SK-N-SH (cell line): ENCODE data around the gene JAG1. TPM values are rescaled to one million over a fixed set of nuclear protein-coding genes. Genes with fewer than 3 reads are reported as not detected.

ENCODE experiments used
- CTCF ChIA-PET: fragments of 300-600, 350-600 bp; formaldehyde crosslinking; extraction: SDS; loops from one replicate; lab custom pipeline; 2021; lab: Yijun Ruan, JAX
- POLR2A ChIA-PET: fragments of 350-600 bp; sonication (Branson Sonifier 250); formaldehyde crosslinking; extraction: SDS; loops from one replicate; lab custom pipeline; 2020; ENCODE audit warnings: antibody characterized with exemption, inconsistent platforms; lab: Yijun Ruan, JAX
- DNase-seq: peaks from one replicate; pipeline ENCODE4 v3.0.0; 2012
- H2AFZ ChIP-seq: fragments of 200-600 bp; sonication (generic); 2 replicates; pipeline ENCODE4 v1.8.1; 2016; ENCODE audit warnings: antibody characterized with exemption, mild to moderate bottlenecking, low read depth
- H3F3A ChIP-seq: fragments of 200-600 bp; sonication (generic); replicated peaks from 2 replicates; pipeline ENCODE3; 2016; ENCODE audit warnings: antibody characterized with exemption, mild to moderate bottlenecking; ENCODE audit not compliant: insufficient read depth
- H3K27ac ChIP-seq, 2 experiments: fragments of 200-500 bp in 1 of 2; fragments of 200-600 bp in 1 of 2; sonication (Bioruptor generic) in 1 of 2; sonication (generic), shearing (Covaris generic) in 1 of 2; 2 replicates each; pipeline versions ENCODE4 v1.5.1 to v1.6.1; 2014 to 2016; ENCODE audit warnings: low read depth in 2 of 2, inconsistent platforms in 1 of 2, low read length in 1 of 2, mild to moderate bottlenecking in 1 of 2, mixed read lengths in 1 of 2
- H3K27me3 ChIP-seq: fragments of 200-600 bp; sonication (generic), shearing (Covaris generic); 2 replicates; pipeline ENCODE4 v1.6.1; 2016; ENCODE audit warnings: mixed run types; ENCODE audit not compliant: insufficient read depth
- H3K36me3 ChIP-seq, 2 experiments: fragments of 200-500 bp in 1 of 2; fragments of 200-600 bp in 1 of 2; sonication (Bioruptor generic) in 1 of 2; sonication (generic) in 1 of 2; replicated peaks in 1 of 2; 2 replicates each; pipeline versions ENCODE3 to v1.5.1; 2014 to 2016; ENCODE audit warnings: low read length in 1 of 2, mild to moderate bottlenecking in 1 of 2; ENCODE audit not compliant: insufficient read depth in 2 of 2, control insufficient read depth in 1 of 2
- H3K4me1 ChIP-seq, 2 experiments: fragments of 200-500 bp in 1 of 2; fragments of 200-600 bp in 1 of 2; sonication (Bioruptor generic) in 1 of 2; sonication (generic), shearing (Covaris generic) in 1 of 2; 2 replicates each; pipeline versions ENCODE4 v1.5.1 to v1.6.1; 2014 to 2016; ENCODE audit warnings: low read depth in 1 of 2, low read length in 1 of 2, mixed run types in 1 of 2; ENCODE audit not compliant: insufficient read depth in 2 of 2, control insufficient read depth in 1 of 2
- H3K4me2 ChIP-seq: fragments of 200-600 bp; sonication (generic), shearing (Covaris generic); 2 replicates; pipeline ENCODE4 v1.6.1; 2017; ENCODE audit warnings: mixed run types
- H3K4me3 ChIP-seq, 2 experiments: fragments of 200-500 bp in 1 of 2; fragments of 200-600 bp in 1 of 2; sonication (Bioruptor generic) in 1 of 2; sonication (generic), shearing (Covaris generic) in 1 of 2; 2 replicates each; pipeline versions ENCODE4 v1.5.1 to v1.8.1; 2014 to 2016; ENCODE audit warnings: low read depth in 2 of 2, inconsistent platforms in 1 of 2, low read length in 1 of 2, mild to moderate bottlenecking in 1 of 2, mixed read lengths in 1 of 2, moderate library complexity in 1 of 2
- H3K79me2 ChIP-seq: fragments of 200-600 bp; sonication (generic); 2 replicates; pipeline ENCODE4 v1.8.1; 2017; ENCODE audit warnings: mild to moderate bottlenecking; ENCODE audit not compliant: insufficient read depth
- H3K9ac ChIP-seq: fragments of 200-600 bp; sonication (generic); 2 replicates; pipeline ENCODE4 v1.6.1; 2017; ENCODE audit warnings: mixed run types
- H3K9me2 ChIP-seq: fragments of 200-600 bp; sonication (generic); 2 replicates; pipeline ENCODE4 v1.6.1; 2017; ENCODE audit warnings: mixed run types
- H3K9me3 ChIP-seq: fragments of 200-600 bp; sonication (generic); 2 replicates; pipeline ENCODE4 v1.6.1; 2017; ENCODE audit warnings: mixed run types, mild to moderate bottlenecking, moderate library complexity
- H4K20me1 ChIP-seq: fragments of 200-600 bp; sonication (generic); 2 replicates; pipeline ENCODE4 v1.6.1; 2017; ENCODE audit warnings: mild to moderate bottlenecking, mixed run types; ENCODE audit not compliant: insufficient read depth
- EP300 ChIP-seq, 2 experiments: IDR thresholded peaks; 2 replicates each; pipeline versions ENCODE4 v1.4.0 to v1.6.1; 2012; ENCODE audit warnings: borderline replicate concordance in 1 of 2, low read depth in 1 of 2, low read length in 1 of 2
- MEF2A ChIP-seq: IDR thresholded peaks from 2 replicates; pipeline ENCODE4 v1.4.0; 2012; ENCODE audit warnings: low read depth, borderline replicate concordance
- MXI1 ChIP-seq: IDR thresholded peaks from 2 replicates; pipeline ENCODE4 v1.6.1; 2012; ENCODE audit warnings: mild to moderate bottlenecking, low read depth, low read length, improper control_type of control experiment
- POLR2AphosphoS5 ChIP-seq: IDR thresholded peaks from 2 replicates; pipeline ENCODE4 v1.6.1; 2012; ENCODE audit warnings: low read depth, low read length
- TCF12 ChIP-seq: IDR thresholded peaks from 2 replicates; pipeline ENCODE4 v1.4.0; 2012
- TEAD4 ChIP-seq: IDR thresholded peaks from 2 replicates; pipeline ENCODE4 v1.4.0; 2012; ENCODE audit warnings: mild to moderate bottlenecking, borderline replicate concordance; ENCODE audit not compliant: insufficient read depth
- USF1 ChIP-seq: IDR thresholded peaks from 2 replicates; pipeline ENCODE4 v1.4.0; 2012; ENCODE audit warnings: low read depth, borderline replicate concordance
- ZBTB33 ChIP-seq: IDR thresholded peaks from 2 replicates; pipeline ENCODE4 v1.4.0; 2012; ENCODE audit warnings: low read depth, borderline replicate concordance
- WGBS: methylation state at CpG from one replicate; pipeline ENCODE4 v1.1.6; 2017; ENCODE audit warnings: low lambda C conversion rate; 5-methylcytosine and 5-hydroxymethylcytosine counted together
- polyA plus RNA-seq, 3 experiments: library from polyadenylated mRNA; depleted of rRNA; stranded (reverse); fragments of >200 nt; gene quantifications; 2 replicates each; pipeline ENCODE4 v1.2.3, GENCODE V29; 2012
- TF ChIP-seq, protein P1 (sequence below): fragments of 200-600 bp; sonication (generic); IDR thresholded peaks from 2 replicates; pipeline ENCODE4 v1.6.1; 2017; ENCODE audit warnings: antibody characterized with exemption, mild to moderate bottlenecking, moderate library complexity
- TF ChIP-seq, protein P2 (sequence below): IDR thresholded peaks from 2 replicates; pipeline ENCODE4 v1.4.0; 2012; ENCODE audit warnings: low read depth
- TF ChIP-seq, protein P3 (sequence below): IDR thresholded peaks from 2 replicates; pipeline ENCODE4 v1.6.1; 2012; ENCODE audit warnings: mild to moderate bottlenecking, low read depth, low read length, moderate library complexity

The JAG1 gene
- polyA plus RNA-seq, 1 of the 3 experiments (the other 2 are of a cell fraction), result 6.0 TPM

GRCh38 chr20:10681494-10681893, 7.7 kb upstream of the JAG1 start:
- ChIA-PET POLR2A (no interaction called here), CTCF (no interaction called here)
- 91% methylated on average over 4 of the region's 4 CpGs for WGBS

More at GRCh38 chr20:10681494-10681893, 7.7 kb upstream of the JAG1 start:
- Histone ChIP-seq H3K4me2 (no peak overlapping the region), H3K27ac (no peak overlapping the region), H3K9ac (no peak overlapping the region), H3K9me2 (no peaks in the 10 kb centered on the region), H4K20me1 (no peaks in the 10 kb centered on the region), H2AFZ (no peak overlapping the region), H3K27me3 (no peaks in the 10 kb centered on the region), H3K36me3 (no peaks in the 10 kb centered on the region), H3K4me1 (no peaks in the 10 kb centered on the region; a peak in 1 of 4 replicates), H3K79me2 (no peaks in the 10 kb centered on the region), H3K4me3 (no peak overlapping the region), H3F3A (no peaks in the 10 kb centered on the region), H3K9me3 (no peaks in the 10 kb centered on the region)
- DNase-seq, result no peak
- TF ChIP-seq, protein P1, sequence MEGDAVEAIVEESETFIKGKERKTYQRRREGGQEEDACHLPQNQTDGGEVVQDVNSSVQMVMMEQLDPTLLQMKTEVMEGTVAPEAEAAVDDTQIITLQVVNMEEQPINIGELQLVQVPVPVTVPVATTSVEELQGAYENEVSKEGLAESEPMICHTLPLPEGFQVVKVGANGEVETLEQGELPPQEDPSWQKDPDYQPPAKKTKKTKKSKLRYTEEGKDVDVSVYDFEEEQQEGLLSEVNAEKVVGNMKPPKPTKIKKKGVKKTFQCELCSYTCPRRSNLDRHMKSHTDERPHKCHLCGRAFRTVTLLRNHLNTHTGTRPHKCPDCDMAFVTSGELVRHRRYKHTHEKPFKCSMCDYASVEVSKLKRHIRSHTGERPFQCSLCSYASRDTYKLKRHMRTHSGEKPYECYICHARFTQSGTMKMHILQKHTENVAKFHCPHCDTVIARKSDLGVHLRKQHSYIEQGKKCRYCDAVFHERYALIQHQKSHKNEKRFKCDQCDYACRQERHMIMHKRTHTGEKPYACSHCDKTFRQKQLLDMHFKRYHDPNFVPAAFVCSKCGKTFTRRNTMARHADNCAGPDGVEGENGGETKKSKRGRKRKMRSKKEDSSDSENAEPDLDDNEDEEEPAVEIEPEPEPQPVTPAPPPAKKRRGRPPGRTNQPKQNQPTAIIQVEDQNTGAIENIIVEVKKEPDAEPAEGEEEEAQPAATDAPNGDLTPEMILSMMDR, result no peak
- TF ChIP-seq MXI1 (no peak), TCF12 (no peak), USF1 (no peak), POLR2AphosphoS5 (no peak), ZBTB33 (no peak), MEF2A (no peak), EP300 (IDR thresholded peaks at IDR 0.05; ENCODE audit: borderline replicate concordance in 1 of 2, low read depth in 1 of 2, low read length in 1 of 2) (no peak), TEAD4 (no peak)
- TF ChIP-seq, protein P2, sequence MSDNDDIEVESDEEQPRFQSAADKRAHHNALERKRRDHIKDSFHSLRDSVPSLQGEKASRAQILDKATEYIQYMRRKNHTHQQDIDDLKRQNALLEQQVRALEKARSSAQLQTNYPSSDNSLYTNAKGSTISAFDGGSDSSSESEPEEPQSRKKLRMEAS, result no peak
- TF ChIP-seq, protein P3, sequence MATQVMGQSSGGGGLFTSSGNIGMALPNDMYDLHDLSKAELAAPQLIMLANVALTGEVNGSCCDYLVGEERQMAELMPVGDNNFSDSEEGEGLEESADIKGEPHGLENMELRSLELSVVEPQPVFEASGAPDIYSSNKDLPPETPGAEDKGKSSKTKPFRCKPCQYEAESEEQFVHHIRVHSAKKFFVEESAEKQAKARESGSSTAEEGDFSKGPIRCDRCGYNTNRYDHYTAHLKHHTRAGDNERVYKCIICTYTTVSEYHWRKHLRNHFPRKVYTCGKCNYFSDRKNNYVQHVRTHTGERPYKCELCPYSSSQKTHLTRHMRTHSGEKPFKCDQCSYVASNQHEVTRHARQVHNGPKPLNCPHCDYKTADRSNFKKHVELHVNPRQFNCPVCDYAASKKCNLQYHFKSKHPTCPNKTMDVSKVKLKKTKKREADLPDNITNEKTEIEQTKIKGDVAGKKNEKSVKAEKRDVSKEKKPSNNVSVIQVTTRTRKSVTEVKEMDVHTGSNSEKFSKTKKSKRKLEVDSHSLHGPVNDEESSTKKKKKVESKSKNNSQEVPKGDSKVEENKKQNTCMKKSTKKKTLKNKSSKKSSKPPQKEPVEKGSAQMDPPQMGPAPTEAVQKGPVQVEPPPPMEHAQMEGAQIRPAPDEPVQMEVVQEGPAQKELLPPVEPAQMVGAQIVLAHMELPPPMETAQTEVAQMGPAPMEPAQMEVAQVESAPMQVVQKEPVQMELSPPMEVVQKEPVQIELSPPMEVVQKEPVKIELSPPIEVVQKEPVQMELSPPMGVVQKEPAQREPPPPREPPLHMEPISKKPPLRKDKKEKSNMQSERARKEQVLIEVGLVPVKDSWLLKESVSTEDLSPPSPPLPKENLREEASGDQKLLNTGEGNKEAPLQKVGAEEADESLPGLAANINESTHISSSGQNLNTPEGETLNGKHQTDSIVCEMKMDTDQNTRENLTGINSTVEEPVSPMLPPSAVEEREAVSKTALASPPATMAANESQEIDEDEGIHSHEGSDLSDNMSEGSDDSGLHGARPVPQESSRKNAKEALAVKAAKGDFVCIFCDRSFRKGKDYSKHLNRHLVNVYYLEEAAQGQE, result no peak
